ENCODE measurements around the gene FZR1.

DNA sequence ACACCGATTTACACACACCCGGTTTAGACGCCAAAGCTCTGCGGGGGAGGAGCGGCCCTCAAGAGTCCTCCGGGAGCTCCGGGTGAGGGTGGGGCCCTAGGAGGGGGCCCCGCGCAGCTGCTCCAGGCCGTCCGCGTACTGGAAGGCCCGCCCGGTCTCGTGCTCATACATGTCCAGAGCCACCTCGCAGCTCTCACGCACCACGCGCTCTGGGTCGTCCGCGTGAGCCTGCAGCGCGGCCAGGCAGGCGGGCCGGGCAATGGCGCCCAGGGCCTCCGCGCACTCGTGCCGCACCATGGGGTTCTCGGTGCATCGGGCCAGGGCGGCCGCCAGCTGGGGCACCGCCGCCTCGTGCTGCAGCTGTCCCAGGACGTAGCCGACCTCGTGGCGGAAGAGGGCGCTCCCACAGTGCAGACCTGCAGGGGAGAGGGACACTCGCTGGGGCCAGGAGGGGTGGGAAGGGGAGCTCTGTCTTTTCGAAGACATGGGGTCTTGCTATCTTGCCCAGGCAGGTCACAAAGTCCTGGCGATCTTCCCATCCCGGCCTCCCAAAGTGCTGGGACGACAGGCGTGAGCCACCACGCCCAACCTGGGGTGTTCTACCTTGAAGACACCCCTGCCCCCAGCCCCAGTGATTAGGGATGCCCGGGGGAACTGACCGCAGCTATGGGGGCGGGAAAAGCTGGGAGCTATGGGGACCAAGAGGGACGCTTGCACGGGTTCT is 14.6 kb upstream of the FZR1 start:
- TF ChIP-seq, protein P1, sequence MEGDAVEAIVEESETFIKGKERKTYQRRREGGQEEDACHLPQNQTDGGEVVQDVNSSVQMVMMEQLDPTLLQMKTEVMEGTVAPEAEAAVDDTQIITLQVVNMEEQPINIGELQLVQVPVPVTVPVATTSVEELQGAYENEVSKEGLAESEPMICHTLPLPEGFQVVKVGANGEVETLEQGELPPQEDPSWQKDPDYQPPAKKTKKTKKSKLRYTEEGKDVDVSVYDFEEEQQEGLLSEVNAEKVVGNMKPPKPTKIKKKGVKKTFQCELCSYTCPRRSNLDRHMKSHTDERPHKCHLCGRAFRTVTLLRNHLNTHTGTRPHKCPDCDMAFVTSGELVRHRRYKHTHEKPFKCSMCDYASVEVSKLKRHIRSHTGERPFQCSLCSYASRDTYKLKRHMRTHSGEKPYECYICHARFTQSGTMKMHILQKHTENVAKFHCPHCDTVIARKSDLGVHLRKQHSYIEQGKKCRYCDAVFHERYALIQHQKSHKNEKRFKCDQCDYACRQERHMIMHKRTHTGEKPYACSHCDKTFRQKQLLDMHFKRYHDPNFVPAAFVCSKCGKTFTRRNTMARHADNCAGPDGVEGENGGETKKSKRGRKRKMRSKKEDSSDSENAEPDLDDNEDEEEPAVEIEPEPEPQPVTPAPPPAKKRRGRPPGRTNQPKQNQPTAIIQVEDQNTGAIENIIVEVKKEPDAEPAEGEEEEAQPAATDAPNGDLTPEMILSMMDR (conservative IDR thresholded peaks at IDR 0.05; ENCODE audit: low read length): no peak
- no peak for TF ChIP-seq EZH2phosphoT487 (IDR thresholded peaks at IDR 0.05; ENCODE audit: borderline replicate concordance, low read depth, low read length)

All from OCI-LY7 (cell line).